Measurements from ENCODE around the gene SAXO1.

DNA sequence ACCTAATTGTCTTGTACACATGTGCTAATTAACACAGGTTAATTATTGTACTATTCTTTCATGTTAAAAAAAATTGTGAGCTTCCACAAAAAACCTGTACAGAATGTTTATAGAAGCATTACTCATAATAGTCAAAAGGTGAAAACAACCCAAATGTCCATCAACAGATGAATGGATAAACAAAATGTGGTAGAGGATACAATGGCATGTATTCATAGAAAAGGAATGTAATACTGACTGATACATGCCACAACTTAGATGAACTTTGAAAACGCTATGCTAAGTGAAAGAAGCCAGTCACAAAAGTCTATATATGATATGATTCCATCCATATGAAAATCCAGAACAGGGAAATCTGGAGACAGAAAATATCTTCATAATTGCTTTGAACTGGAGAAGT, 41.8 kb upstream of the SAXO1 start:
- no peak for TF ChIP-seq TAF1 (IDR thresholded peaks at IDR 0.05; ENCODE audit: borderline replicate concordance, low read depth, low read length)
- TF ChIP-seq POLR2A (IDR thresholded peaks at IDR 0.05; ENCODE audit: low read depth, low read length), result no peak

All from GM12892 (cell line).